D721Med (cell line): Measurements from ENCODE around the gene KLF15.

Experiments used
- DNase-seq: peaks from one replicate; pipeline ENCODE4 v3.0.0; 2011; ENCODE audit warnings: low spot score; ENCODE audit not compliant: insufficient read length
- FAIRE-seq: peaks from 2 replicates; lab custom pipeline; 2011; peaks lifted over from hg19 to GRCh38; lab: Jason Lieb, UNC
- TF ChIP-seq, protein P1 (sequence below): IDR thresholded peaks from 2 replicates; pipeline ENCODE4 v1.5.1; 2012; ENCODE audit warnings: mild to moderate bottlenecking, control low read depth; ENCODE audit not compliant: insufficient read depth; ENCODE audit errors: missing control alignments

Gene KLF15

DNA sequence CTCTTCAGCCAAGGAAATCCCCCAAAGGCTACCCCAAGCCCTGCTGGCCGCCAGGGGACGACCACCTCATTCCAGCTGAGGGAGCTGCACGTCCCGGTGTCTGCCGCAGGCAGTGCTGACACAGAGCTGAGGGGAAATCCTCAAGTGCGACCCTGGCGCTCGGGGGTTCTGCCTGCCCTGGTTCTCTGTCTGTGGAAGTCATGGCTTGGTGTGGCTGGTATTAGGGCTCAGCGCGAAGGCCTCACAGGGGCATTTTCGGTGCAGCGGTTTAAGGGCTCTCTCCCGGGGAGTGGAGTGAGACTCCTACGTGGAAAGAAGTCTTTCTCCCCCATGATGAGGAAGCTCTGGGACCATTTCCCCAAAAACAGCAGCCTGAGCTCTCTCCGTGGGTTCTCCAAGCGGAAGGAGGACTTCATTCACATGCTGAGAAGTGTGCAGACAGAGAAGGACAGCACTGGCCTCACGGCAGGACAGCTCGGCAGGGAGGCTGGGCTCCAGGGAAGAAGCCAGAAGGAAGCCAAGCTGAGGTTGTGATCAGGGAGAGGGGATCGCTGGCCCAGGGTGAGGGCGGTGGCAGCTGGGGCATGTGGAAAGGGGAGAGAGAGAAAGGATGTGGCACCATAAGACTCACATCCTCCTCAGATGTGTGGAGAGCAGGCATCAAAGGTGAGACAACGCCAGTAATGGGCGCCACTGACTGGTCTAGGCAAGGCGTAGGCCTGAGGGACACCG lies 48.6 kb downstream of the KLF15 start:
- TF ChIP-seq, protein P1, sequence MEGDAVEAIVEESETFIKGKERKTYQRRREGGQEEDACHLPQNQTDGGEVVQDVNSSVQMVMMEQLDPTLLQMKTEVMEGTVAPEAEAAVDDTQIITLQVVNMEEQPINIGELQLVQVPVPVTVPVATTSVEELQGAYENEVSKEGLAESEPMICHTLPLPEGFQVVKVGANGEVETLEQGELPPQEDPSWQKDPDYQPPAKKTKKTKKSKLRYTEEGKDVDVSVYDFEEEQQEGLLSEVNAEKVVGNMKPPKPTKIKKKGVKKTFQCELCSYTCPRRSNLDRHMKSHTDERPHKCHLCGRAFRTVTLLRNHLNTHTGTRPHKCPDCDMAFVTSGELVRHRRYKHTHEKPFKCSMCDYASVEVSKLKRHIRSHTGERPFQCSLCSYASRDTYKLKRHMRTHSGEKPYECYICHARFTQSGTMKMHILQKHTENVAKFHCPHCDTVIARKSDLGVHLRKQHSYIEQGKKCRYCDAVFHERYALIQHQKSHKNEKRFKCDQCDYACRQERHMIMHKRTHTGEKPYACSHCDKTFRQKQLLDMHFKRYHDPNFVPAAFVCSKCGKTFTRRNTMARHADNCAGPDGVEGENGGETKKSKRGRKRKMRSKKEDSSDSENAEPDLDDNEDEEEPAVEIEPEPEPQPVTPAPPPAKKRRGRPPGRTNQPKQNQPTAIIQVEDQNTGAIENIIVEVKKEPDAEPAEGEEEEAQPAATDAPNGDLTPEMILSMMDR = no peak
- FAIRE-seq (no peak), DNase-seq (no peak)

DNA sequence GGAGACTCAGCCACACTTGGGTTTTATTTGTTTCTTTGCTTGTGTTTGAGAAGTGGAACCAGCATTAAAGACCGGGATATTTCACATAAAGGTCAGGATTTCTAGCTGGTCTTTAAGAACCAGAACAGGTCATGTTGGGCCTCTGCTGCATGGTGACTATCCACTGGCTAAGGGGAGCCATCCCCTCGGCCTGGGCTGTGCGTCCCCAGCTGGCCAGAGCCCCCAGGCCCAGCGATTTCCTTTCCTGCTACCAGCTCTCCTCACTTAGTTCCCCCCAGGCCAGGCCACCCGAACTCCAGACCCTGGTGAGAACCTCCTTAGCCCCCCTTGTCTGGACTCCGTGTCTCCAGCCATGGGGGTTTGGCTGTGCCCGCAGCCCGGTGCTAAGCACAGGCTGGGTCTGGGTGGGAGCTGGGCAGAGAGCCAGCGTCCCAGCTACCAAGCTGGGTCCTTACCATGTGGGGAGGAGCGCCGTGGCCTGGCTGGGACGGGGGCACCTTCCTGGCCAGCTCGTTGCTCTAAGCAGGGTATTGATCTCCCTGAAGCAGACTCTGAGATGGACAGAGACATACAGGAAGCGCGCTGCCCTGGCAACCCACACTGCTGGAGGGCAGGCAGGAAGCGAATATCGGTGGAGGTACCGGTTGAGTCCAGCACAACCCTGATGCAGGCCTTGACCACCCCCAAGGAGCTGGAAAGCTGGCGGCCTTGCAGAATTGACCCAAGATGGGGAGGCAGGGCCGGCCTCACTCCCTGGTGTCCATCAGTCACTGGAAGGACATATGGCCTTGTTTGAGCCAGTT lies 49.4 kb downstream of the KLF15 start:
- TF ChIP-seq, protein P1 = no peak
- FAIRE-seq (no peak), DNase-seq (no peak)

DNA sequence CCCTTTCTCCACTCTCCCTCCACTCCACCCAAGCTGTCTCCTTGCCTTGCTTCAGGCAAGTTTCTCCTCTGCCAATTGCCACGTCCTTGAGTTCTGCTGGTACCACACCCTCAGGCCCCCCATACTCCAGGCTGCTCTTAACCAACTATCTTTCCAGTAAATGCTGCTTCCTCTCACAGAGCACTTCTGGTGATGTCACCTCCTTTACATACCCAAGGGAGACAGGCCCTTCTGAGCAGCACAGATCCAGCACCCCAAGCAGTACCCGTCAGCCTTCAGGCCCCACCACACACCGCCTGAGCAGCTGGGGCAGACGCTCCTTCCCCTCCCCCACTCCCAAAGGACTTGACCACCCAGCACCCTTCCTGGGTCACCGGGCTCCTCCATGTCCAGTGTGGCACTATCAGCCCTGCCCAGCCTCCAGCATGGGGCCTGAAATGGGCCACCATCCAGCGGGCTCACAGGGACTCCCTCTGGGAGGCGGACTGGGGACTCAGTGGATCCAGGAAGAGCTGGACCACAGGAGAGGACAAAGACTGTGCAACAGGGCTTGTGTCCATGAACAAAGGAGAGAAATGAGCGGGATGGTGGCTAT lies 50.2 kb downstream of the KLF15 start:
- no peak for FAIRE-seq
- TF ChIP-seq, protein P1 = no peak
- DNase-seq = no peak

DNA sequence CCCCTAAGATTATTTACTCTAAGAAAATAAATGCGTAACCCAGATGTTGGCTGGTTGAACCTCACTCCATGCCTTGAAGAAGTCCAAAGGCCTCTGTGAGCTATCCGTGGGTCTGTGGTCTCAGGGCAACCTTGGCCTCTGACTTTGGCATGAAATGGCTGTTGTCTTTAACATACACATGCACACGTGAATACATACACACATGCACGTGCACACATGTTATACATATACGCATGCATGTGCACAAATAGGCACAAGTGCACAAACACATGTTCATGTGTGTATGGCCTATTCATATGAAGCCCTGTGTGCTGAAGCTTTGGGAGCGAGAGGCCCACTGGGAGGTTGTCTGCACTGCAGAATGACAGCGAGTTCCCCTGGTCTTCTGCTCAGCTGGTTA lies 50.8 kb downstream of the KLF15 start:
- DNase-seq = no peak
- TF ChIP-seq, protein P1 = no peak
- FAIRE-seq = no peak

DNA sequence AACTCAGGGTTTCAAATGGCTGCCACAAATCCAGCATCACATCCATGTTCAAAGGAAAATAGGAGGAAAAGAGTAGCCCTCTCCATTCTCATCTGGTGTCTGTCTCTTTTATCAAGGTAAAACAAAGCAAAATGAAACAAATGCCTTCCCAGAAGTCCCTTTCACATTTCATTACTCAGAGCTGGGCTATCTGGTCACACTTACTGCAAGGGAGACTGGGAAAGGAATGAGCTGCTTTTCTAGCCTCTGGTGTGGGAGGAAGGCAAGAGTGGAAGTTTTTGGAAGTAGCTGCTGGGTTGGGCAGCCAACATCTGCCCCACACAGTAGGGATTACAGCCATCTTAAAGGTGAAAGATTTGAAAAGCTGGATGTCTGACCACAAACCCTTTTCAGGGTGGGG lies 51.8 kb downstream of the KLF15 start:
- DNase-seq (no peak), FAIRE-seq (no peak)
- TF ChIP-seq, protein P1 = no peak

DNA sequence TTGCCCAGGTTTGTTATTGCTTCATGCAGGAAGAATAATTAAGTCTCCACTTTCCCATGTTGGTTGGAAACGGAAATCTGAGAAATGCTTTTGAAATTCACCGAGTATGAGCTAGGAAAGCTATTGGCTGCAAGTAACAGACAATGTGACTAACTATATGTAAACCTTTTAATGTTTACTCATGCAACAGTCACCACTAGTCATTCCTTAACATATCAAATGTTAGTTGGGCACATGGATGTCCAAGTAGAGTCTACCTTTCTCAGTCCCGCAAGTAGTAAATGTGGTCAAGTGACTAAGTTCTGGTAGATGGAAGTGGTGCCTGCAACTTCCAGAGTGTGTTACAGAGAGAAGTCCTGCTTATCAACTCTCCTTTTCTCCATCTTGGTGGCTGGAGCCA lies 52.5 kb downstream of the KLF15 start:
- TF ChIP-seq, protein P1 = no peak
- DNase-seq (no peak), FAIRE-seq (no peak)
